GM12873 (cell line): ENCODE data around the gene MAGI3.

Experiments
- TF ChIP-seq, protein P1 (sequence below): IDR thresholded peaks from 2 replicates; pipeline ENCODE4 v1.5.1; 2012; ENCODE audit warnings: low read depth, mild to moderate bottlenecking, moderate library complexity, low read length, control low read depth; ENCODE audit not compliant: insufficient read depth; ENCODE audit errors: missing control alignments

Gene MAGI3

DNA sequence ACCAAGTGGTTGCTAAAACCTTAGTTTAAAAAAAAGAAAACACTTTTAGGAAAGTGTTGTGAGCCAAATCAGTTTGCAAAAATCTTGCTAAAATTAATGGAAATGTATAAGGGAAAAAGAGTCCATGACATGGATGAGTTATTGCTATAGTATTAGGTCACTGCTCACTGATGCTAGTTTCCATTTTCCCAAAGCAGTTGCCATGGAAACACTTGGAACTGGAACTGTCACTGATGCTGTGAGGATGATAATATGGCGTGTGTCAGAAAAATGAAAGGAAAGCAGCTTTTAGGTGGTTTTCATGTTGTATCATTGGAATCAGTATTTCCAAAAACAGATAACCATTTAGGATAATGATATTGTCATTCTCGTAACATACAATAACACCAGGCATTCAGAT is 264.6 kb downstream of the MAGI3 start:
- TF ChIP-seq, protein P1, sequence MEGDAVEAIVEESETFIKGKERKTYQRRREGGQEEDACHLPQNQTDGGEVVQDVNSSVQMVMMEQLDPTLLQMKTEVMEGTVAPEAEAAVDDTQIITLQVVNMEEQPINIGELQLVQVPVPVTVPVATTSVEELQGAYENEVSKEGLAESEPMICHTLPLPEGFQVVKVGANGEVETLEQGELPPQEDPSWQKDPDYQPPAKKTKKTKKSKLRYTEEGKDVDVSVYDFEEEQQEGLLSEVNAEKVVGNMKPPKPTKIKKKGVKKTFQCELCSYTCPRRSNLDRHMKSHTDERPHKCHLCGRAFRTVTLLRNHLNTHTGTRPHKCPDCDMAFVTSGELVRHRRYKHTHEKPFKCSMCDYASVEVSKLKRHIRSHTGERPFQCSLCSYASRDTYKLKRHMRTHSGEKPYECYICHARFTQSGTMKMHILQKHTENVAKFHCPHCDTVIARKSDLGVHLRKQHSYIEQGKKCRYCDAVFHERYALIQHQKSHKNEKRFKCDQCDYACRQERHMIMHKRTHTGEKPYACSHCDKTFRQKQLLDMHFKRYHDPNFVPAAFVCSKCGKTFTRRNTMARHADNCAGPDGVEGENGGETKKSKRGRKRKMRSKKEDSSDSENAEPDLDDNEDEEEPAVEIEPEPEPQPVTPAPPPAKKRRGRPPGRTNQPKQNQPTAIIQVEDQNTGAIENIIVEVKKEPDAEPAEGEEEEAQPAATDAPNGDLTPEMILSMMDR: no peak

DNA sequence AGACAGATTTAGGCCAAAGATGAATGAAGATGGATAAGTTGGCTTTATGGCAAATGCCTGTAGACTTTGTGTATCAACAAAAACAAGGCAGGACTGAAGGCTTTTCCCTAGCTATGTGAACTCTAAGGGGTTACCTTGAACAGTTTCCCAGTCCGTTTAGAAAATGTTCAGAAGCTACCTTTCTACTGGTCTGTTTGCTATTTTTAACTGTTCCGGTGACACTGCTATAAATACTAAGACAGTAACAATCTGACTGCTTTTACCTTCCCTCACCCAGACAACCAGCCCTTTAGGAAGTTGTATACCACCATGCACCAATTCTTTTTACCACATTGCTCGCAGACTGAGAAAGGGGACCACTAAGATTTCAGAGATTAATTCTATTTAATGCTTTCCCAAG is 266.8 kb downstream of the MAGI3 start:
- TF ChIP-seq, protein P1: no peak

DNA sequence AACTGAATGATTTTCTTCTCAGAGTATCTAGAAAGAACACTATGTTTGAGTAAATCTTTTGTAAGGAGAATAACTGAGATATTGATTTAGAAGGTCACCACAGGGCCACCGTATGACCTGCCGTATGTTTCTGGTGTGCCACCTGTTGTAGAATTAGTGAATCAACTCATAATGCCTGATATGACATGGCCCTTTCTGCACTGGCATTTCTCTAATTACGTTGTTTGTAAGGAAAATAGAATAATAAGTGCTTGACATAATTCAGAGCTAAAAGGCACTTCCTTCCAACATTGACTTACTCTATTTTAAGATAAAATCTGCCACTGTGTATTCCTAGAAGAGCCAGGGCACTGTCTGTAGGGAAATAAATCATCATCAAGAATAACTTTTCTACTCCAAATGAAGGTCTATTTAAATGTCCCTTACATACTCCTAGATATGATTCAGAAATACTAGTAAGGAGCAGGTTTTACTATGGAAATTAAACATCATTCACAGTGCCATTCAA is 267.3 kb downstream of the MAGI3 start:
- TF ChIP-seq, protein P1: no peak

DNA sequence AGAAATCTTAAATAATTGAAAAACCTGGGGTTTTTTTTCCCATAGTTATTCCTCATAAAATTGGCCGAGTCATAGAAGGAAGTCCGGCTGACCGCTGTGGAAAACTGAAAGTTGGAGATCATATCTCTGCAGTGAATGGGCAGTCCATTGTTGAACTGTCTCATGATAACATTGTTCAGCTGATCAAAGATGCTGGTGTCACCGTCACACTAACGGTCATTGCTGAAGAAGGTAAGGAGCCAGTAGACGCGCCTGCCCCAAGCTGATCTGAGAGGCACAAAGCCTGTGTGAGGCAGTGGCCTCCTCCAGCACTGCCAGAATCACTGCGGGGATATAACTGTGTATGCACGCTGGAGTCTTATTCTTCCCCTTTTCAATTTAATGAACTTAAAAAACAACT is 268.7 kb downstream of the MAGI3 start:
- TF ChIP-seq, protein P1: no peak

DNA sequence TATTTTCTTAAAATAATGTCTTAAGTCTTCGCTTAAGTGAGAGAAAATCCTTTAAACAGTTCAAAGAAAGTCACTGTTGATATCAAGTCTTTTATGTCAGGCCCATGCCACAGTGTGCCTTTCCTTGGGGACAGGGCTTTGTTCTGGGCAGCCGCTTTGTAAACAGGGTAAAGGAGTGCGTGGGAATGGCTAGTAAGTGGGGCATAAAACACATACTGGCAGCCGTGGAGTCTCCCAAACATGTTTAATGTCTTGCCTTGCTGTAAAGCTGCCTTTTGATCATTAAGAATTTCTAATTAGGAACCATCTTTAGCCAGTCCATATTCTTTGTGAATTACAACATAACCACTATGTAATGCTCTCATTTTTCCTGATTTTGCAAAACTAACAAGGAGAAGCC is 269.2 kb downstream of the MAGI3 start:
- TF ChIP-seq, protein P1: no peak

DNA sequence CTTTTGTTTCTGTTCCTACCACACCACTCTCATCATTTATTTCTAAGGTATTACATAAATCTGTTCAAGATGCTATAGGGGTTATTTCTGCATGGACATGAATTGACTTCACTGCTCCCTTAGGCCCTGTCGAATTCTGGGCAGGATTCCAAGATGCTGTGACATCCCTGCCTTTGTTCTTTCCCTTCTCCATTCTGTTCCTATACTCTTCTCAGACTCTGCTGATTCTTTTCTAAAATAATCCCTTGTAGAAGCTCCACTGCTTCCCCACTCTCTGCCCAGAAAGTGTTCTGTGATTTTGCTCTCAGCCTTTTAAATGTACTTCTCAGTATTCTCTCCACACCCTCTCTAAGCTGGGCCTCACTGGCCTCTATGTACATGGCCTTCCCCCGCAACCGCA is 269.8 kb downstream of the MAGI3 start:
- TF ChIP-seq, protein P1: no peak

DNA sequence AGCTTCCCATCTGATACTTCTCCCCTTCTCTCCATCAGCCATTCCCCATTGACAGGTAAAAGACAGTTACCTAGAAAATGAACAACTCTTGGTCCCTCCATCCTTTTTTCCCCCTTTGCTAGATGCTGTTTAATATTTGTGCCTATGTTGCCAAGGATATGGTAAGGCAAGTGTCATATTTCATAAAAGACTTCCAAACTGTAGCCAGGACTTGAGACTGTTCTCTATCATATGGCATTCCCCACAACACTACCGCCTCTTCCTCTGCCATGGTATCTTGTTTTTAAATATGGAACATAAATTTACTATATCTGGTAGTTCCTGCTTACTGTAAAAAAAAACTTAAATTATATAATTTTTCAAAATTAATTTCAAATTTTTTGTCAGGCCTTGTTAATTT is 271.8 kb downstream of the MAGI3 start:
- TF ChIP-seq, protein P1: no peak
